Ramos (cell line): ENCODE measurements around the gene SART3.

Experiments
- in situ Hi-C: fragments of 300-500 bp; cut with MboI; formaldehyde crosslinking; loops from one replicate; pipeline ENCODE4 v1.14.3; 2022; ENCODE audit warnings: low sequenced_read_pairs; ENCODE audit not compliant: unreplicated experiment

Gene SART3

DNA sequence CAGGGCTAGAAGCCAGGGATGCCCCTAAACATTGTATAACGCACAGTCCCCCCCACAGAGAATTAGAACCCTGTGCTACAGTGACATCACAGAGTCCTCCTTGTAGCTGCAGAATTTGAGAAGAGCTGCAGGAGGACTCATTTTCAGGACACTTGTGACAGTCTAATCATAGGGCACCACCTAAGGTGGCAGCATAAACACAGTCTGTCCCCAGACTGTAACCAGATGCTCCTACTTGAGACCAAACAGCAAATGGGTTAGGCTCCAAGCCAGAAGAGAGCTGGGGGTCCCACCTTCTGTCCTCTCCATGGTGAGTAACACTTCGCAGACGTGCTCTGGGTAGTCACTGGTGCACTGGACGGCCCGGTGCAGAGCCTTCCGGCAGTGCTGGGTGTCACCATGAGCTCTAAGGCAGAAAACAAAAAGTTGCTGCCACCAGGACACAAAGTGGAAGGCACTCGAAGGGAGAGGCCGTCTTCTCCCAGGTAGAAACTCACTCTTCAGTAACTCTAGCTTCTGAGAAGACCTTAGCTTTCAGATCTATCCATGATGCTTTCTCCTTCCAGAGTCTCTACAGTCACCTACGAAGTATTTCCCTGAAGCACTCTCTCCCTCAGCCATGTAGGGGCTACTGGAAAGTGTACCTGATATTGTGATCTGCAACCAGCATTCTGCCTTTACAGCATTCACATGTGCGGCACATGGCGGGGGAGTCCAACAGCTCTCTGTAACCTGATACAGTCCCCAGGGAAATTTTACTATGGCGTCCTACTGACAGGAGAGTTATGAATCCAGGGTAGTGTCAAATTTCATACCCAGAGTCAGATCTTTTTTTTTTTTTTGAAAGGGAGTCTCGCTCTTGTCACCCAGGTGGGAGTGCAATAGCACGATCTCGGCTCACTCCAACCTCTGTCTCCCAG is 28.8 kb downstream of the SART3 start:
- in situ Hi-C loops = no loop called here

DNA sequence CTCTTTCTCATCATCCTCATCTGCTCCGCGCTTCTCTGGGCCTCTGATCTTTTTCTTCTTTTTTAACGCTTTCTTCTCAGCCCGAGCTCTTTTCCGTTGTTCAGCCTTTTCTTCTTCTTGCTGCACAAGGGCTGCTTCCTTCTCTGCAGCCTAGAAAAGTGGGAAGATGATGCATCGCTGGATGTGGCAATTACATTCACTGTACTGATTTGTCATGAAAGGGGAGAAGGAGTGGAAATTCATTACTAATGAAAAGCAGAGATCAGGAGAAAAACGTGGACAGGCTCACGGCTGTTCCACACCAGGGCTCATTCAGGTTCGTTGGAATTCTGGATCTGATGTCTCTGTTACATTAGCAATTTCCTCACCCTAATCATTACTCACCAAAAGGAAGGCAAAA is 30.8 kb downstream of the SART3 start:
- in situ Hi-C loops = no loop called here

DNA sequence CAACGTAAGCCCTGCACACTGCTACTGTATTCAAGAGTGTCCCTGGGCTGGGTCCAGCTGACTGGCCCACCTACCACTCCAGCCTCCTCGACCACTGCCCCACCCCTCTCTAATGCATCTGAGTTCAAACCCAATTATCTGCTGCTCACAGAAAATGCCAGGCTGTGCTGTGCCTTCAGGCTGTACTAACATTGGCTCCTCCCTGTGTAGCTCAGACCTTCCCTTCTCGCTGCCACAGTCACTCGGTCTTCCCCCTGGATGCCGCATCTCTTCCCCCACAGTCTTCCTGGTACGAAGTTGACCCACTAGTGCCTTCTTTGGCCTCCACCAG is 33.8 kb downstream of the SART3 start:
- in situ Hi-C loops = no loop called here

GRCh38 chr12:108526482-108527165 is 34.3 kb downstream of the SART3 start:
- in situ Hi-C loops = no loop called here

- in situ Hi-C loops = no loop called here
Observed at GRCh38 chr12:108525681-108526080, 35.3 kb downstream of the SART3 start.

GRCh38 chr12:108523365-108523764 is 37.6 kb downstream of the SART3 start:
- in situ Hi-C loops = loop anchor here (25.0 kb wide), 1 partner anchor 836 kb away; the partner anchor contains the start of gene PWP1

DNA sequence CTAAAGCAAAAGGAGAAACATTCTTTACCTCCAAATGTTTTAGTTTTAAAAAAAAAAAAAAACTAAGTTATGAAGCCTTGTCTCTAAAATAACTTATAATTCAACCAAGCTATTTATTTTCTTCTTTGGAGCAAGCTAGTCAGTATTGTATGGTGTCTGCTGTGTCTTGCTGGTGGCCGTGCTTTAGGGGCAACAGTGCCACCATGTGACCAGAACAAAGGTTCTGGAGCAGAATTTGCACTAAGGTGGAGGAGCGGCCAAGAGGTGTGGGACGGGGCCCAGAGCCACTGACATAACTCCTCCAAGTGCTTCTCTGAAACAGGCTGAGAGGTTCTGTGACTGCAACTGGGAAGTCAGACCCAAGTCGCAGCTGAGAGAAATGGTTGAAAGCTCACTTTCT is 41.4 kb downstream of the SART3 start:
- in situ Hi-C loops = loop anchor here (25.0 kb wide), 1 partner anchor 832 kb away; the partner anchor contains the start of gene PWP1

DNA sequence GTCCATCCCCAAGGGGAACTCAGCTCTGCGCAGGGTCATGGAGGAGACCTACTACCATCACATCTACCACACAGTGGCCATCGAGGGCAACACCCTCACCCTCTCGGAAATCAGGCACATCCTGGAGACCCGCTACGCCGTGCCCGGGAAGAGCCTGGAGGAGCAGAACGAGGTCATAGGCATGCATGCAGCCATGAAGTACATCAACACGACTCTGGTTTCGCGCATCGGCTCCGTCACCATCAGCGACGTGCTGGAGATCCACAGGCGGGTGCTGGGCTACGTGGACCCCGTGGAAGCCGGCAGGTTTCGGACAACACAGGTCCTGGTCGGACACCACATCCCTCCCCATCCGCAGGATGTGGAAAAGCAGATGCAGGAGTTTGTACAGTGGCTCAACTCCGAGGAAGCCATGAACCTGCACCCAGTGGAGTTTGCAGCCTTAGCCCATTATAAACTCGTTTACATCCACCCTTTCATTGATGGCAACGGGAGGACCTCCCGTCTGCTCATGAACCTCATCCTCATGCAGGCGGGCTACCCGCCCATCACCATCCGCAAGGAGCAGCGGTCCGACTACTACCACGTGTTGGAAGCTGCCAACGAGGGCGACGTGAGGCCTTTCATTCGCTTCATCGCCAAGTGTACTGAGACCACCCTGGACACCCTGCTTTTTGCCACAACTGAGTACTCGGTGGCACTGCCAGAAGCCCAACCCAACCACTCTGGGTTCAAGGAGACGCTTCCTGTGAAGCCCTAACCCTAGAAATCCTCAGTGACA is 42.1 kb downstream of the SART3 start:
- in situ Hi-C loops = loop anchor here (25.0 kb wide), 1 partner anchor 832 kb away; the partner anchor contains the start of gene PWP1

GRCh38 chr12:108518101-108518715 is 42.8 kb downstream of the SART3 start:
- in situ Hi-C loops = loop anchor here (25.0 kb wide), 1 partner anchor 831 kb away; the partner anchor contains the start of gene PWP1

GRCh38 chr12:108517288-108518100 is 43.5 kb downstream of the SART3 start:
- in situ Hi-C loops = loop anchor here (25.0 kb wide), 1 partner anchor 830 kb away; the partner anchor contains the start of gene PWP1

DNA sequence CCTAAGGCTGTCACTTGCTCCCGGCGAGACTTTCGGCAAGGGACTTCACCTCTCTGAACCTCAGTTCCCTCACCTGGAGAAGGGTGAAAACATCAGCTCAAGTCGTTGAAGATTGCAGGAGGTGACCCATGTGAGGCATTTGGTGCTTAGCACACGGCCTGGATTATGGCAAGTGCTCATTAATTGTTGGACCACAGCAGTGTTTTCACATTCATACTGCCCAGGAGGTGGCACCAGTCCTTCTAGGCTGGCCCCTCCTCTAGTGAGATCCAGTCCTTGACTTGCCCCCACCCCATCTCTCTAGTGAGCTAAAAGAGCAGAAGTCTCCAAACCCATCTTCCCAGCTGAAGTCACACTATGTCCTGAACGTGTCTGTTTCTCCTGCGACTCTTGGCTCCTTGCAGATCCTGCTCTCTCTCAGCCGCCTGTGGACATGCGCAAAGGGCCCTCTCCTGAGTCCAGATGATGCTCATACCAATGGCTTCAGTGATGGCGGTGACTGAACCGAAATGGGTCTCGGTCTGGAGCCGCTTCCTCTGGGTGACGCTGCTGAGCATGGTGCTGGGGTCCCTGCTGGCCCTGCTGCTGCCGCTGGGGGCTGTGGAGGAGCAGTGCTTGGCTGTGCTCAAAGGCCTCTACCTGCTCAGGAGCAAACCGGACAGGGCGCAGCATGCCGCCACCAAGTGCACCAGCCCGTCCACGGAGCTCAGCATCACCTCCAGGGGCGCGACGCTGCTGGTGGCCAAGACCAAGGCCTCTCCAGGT is 44.3 kb downstream of the SART3 start:
- in situ Hi-C loops = loop anchor here (25.0 kb wide), 1 partner anchor 829 kb away; the partner anchor contains the start of gene PWP1

- in situ Hi-C loops = loop anchor here (25.0 kb wide), 1 partner anchor 829 kb away; the partner anchor contains the start of gene PWP1
Observed at GRCh38 chr12:108515916-108516315, 45.1 kb downstream of the SART3 start.

DNA sequence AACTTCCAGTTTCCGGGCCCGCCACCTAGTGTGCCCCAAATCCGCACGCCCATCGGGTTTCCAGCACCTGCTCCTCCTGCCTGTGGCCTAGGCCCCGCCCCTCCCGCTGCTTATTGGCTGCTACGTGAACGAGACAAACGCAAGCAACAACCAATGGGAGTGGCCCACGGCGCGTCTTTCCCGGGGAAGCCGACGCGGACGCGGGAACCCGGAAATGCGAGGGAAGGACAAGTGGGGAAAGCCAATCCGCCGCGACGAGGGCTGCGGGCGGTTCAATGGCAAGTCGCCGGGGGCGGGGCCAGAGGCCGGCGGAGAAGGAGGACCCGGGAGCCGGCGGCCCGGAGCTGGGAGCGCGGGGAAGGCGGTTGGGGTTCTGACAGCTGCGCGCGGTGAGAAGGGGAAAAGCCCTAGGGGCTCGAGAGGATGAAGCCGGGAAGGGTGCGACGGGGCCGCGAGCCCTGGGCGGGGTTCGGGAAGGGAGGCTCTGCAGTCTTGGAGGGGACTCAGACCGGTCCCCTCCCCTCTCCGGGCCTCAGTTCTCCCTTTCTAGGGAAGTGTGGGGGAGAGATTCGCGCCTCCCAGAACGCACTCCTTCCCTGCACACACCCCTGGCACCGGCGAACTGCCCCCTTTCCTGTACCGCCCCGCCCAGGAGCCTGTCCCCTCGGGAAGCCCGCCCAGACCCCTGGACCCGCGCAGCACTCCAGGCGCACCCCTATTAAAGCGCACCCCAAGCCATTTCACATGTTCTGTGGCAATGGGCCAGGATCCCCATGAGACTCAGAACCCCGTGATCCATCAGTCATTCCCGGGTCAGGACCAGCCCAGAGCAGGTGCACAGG is 45.8 kb downstream of the SART3 start, which contains the start of gene FICD:
Gene FICD (plus strand): TSS at position 305 of the 842 bp plus-strand sequence. CDS start 1,696 bp downstream, outside the sequence.
- in situ Hi-C loops = loop anchor here (25.0 kb wide), 1 partner anchor 828 kb away; the partner anchor contains the start of gene PWP1

DNA sequence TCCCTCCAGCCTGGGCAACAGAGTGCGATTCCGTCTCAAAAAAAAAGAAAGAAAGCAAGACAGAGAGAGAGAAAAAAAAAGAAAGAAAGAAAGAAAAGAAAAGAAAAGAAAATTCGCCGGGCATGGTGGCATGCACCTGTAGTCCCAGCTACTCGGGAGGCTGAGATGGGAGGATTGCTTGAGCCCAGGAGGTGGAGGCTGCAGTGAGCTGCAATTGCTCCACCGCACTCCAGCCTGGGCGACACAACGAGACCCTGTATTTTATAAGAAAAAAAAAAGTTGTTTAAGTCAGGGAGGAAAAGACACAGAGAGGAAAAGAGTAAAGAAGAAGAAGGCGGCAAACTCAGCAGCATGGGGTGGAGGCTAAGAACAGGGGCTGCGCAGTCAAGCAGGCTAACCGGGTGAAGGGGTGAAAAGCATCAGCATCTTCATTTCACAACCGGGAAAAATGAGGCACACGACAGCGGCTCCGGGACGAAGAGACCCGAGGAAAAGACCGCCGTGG is 46.5 kb downstream of the SART3 start:
- in situ Hi-C loops = loop anchor here (25.0 kb wide), 1 partner anchor 827 kb away; the partner anchor contains the start of gene PWP1

GRCh38 chr12:108511633-108512540 is 49.1 kb downstream of the SART3 start:
- in situ Hi-C loops = loop anchor here (25.0 kb wide), 1 partner anchor 825 kb away; the partner anchor contains the start of gene PWP1

- in situ Hi-C loops = loop anchor here (25.0 kb wide), 1 partner anchor 824 kb away; the partner anchor contains the start of gene PWP1
Observed at GRCh38 chr12:108510836-108511235, 50.1 kb downstream of the SART3 start.
